ENCODE data around the gene YEATS4. TPM values are rescaled to one million over a fixed set of nuclear protein-coding genes. Genes with fewer than 3 reads are reported as not detected.
A peak's percentile ranks its signal among the peaks of the same experiment; 100 is the strongest.

The YEATS4 gene
- total RNA-seq, 2 donors from 2014 or later: 16.4 to 18.2 TPM

DNA sequence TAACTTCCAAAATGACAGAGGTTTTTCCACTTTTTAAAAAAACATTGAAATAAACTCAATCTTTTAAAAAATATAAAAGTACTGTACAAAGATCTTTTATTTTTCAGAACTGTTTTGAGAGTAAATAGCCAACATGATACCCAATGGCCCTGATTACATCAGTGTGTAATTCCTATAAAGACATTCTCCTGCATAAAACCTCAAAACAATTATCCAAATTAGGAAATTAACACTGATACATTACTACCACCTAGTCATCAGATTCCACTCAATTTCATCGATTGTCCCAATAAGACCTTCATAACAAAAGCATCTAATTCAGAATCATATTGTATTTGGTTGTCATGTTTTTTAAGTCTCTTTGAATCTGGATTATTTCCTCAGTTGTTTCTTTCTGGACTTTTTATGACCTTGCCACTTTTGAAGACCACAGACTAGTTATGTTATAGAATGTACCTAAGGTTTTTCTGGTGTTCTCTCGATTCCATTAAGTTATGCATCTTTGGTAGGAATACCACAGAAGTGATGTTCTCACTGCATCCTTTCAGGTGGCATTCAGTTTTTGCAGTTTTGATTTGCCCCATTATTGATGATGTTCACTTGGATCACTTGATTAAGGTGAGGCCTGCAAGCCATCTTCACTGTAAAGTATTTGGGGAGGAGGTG lies 4.0 kb upstream of the YEATS4 start:
- Histone ChIP-seq H3K27me3 (no peaks in the 10 kb centered on the region), H3K4me1 (peaks cover 4% of the 10 kb centered on the region), H3K9ac (ENCODE audit: low read depth in 2 of 2, low read length in 2 of 2) (no peak overlapping the region), H3K9me3 (no peaks in the 10 kb centered on the region), H3K27ac (no peak overlapping the region), H3K4me3 (no peak overlapping the region), H3K36me3 (no peaks in the 10 kb centered on the region)
- TF ChIP-seq CTCF (IDR thresholded peaks at IDR 0.05): no peak
- DNase-seq: no peak
- intact Hi-C loops (cut with DNase I): loop anchor here (10.0 kb wide), 1 partner anchor 61 kb away; no protein-coding TSS in a partner anchor

DNA sequence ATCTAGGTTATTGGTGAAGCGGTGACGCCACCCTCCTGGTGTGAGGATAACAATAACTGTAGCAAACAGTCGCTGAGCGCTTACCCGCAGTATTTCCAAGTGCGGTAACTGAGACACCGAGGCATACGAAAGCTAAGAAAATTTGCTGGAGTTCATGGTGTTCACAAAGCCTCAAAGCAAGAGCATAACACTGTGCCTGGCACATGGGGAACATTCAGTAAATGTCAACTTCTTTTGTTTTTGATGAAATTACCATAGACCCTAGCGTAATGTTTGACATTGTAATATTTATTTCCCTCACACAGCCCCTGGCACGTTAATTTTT lies 767 bp downstream of the YEATS4 start:
- Histone ChIP-seq H3K9ac (ENCODE audit: low read depth in 2 of 2, low read length in 2 of 2) (peak overlapping the region; percentile 63 to 86), H3K36me3 (no peaks in the 10 kb centered on the region), H3K27ac (peak overlapping the region; percentile 100), H3K27me3 (no peaks in the 10 kb centered on the region), H3K9me3 (no peaks in the 10 kb centered on the region), H3K4me1 (peaks cover 4% of the 10 kb centered on the region), H3K4me3 (peak overlapping the region; percentile 94)
- intact Hi-C loops (cut with DNase I): loop anchor here (10.0 kb wide), 2 partner anchors 114 to 224 kb away; partner anchors contain the start of genes CCT2 and FRS2
- no peak for DNase-seq
- TF ChIP-seq CTCF (IDR thresholded peaks at IDR 0.05): no peak

GRCh38 chr12:69366796-69367195 lies 7.3 kb downstream of the YEATS4 start:
- H3K9me3 ChIP-seq: no peaks in the 10 kb centered on the region
- no peak for DNase-seq
- H3K27me3 ChIP-seq: no peaks in the 10 kb centered on the region
- no peak overlapping the region for H3K27ac ChIP-seq
- intact Hi-C loops (cut with DNase I): loop anchor here (10.0 kb wide), 2 partner anchors 108 to 218 kb away; partner anchors contain the start of genes CCT2 and FRS2
- no peak overlapping the region for H3K4me3 ChIP-seq
- no peaks in the 10 kb centered on the region for H3K4me1 ChIP-seq
- TF ChIP-seq CTCF (IDR thresholded peaks at IDR 0.05): no peak
- H3K9ac ChIP-seq (ENCODE audit: low read depth in 2 of 2, low read length in 2 of 2): no peak overlapping the region
- no peaks in the 10 kb centered on the region for H3K36me3 ChIP-seq

GRCh38 chr12:69368171-69368570 lies 8.6 kb downstream of the YEATS4 start:
- intact Hi-C loops (cut with DNase I): loop anchor here (10.0 kb wide), 2 partner anchors 107 to 217 kb away; partner anchors contain the start of genes CCT2 and FRS2
- Histone ChIP-seq H3K4me3 (no peak overlapping the region), H3K36me3 (no peaks in the 10 kb centered on the region), H3K27ac (no peak overlapping the region), H3K9ac (ENCODE audit: low read depth in 2 of 2, low read length in 2 of 2) (no peak overlapping the region), H3K4me1 (no peaks in the 10 kb centered on the region), H3K27me3 (no peaks in the 10 kb centered on the region), H3K9me3 (no peaks in the 10 kb centered on the region)
- DNase-seq: no peak
- no peak for TF ChIP-seq CTCF (IDR thresholded peaks at IDR 0.05)

DNA sequence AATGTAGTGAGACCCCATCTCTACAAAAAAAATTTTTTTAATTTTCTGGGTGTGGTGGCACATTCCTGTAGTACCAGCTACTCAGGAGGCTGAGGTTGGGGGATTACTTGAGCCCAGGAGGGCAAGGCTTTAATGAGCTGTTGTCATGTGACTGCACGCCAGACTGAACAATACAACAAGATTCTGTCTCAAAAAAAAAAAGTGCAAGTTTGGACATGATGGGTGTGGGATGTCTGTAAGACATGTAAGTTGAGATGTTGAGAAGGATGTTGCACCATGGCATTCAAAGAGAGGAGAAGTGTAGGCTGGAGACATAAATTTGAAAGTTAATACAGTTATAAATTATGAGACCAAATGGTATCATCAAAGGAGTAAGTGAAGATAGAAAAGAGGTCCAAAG lies 23.5 kb downstream of the YEATS4 start:
- no peaks in the 10 kb centered on the region for H3K9me3 ChIP-seq
- H3K27ac ChIP-seq: no peak overlapping the region
- H3K27me3 ChIP-seq: no peaks in the 10 kb centered on the region
- TF ChIP-seq CTCF (IDR thresholded peaks at IDR 0.05): no peak
- no peaks in the 10 kb centered on the region for H3K4me1 ChIP-seq
- H3K4me3 ChIP-seq: no peak overlapping the region
- no peak overlapping the region for H3K9ac ChIP-seq (ENCODE audit: low read depth in 2 of 2, low read length in 2 of 2)
- no peaks in the 10 kb centered on the region for H3K36me3 ChIP-seq
- intact Hi-C loops (cut with DNase I): loop anchor here (10.0 kb wide), 1 partner anchor 262 kb away; no protein-coding TSS in a partner anchor
- no peak for DNase-seq
